GM18870 (cell line): ENCODE data around the gene GATC.

Experiments
- ATAC-seq: cut with Tn5 transposase; IDR thresholded peaks from one replicate; pipeline ENCODE4 v1.9.1; 2021; ENCODE audit warnings: moderate library complexity; ENCODE audit not compliant: unreplicated experiment

GATC gene

DNA sequence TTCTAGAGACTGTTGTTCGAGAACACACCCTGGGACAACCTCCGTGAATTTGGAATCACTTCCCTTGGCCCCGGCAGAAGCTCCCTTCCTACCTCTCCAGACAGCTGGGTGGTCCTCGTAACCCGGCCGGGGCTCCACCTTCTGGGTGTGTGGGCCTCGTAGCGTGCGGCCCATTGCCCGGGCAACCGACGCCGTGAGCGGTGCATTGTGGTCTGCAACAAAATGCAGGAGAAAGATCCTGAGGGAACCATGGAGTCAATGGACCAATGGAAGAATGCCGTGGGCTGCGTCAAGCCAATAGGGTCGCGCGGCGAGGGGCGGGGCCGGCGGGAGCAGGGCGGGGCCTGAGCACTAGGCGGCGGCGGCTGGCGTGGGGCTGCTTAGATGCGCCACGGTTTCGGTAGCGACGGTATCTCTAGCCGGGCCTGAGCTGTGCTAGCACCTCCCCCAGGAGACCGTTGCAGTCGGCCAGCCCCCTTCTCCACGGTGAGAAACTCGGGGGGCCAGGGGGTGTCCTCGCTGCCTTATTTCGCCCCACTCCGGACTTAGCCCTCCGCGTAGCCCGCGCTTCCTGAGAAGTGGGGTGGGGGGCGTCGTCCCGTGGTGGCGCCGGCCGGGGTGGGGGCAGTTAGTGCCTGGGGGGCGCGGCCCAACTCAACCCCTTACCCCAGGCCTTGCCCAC, 49.6 kb downstream of the GATC start, which contains the start of gene DYNLL1:
DYNLL1 (plus strand) TSS at position 383 of the 682 bp plus-strand sequence. CDS start 309 bp downstream, outside the sequence.
- peak; percentile 86 for ATAC-seq

DNA sequence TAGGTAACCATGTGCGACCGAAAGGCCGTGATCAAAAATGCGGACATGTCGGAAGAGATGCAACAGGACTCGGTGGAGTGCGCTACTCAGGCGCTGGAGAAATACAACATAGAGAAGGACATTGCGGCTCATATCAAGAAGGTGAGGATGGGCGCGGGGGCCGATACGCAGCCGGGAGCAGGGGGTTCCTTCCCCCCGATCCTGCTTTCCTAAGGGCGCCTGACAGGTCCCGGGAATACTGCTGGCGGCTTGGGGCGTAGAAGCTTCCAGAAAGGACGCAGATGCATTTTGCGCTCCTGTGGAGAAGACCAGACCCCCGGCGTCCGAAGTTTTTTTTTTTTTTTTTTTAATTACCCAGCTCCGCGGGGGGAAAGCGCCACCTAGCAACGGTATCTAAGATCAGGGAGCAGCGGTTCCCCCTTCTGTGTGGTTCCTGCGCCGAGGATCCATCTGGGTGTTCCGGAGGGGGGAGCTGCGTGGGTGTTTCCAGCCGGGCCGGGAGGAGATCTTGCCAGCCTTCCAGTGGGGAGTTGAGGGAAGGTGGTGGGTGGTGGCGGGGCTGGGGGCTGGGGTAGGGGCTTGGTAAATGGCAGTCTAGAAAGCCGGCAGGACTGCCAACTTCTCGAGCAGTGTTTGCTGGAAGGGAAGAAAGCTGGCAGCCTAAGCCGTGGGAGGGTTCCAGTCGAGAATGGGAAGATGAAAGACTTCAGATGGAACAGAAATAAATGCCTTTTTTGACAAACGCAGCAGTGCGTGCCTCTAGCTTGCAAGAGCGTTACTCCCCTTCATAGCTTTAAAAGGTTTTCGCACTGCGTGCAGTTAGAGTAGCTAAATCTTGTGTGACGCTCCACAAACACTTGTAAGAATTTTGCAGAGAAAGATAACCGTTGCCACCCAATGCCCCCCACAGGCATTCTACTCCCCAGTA, 50.4 kb downstream of the GATC start:
- ATAC-seq = no peak

DNA sequence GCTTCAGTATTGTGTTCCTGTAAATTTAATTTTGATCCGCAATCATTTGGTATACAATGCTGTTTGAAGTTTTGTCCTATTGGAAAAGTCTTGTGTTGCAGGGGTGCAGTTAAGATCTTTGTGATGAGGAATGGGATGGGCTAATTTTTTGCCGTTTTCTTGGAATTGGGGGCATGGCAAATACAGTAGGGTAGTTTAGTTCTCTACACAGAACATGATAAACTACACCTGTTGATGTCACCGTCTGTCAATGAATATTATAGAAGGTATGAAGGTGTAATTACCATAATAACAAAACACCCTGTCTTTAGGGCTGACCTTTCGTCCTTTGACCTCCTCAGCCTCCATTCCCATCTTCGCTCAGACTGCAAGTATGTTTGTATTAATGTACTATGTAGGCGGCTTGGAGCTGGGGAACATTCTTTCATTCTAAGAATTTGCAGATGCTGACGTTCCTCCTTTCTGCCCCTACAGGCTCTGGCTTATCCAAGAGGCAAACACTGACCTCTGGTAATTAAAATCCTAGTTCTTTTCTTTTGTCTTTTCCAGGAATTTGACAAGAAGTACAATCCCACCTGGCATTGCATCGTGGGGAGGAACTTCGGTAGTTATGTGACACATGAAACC, 51.4 kb downstream of the GATC start:
- ATAC-seq = no peak

DNA sequence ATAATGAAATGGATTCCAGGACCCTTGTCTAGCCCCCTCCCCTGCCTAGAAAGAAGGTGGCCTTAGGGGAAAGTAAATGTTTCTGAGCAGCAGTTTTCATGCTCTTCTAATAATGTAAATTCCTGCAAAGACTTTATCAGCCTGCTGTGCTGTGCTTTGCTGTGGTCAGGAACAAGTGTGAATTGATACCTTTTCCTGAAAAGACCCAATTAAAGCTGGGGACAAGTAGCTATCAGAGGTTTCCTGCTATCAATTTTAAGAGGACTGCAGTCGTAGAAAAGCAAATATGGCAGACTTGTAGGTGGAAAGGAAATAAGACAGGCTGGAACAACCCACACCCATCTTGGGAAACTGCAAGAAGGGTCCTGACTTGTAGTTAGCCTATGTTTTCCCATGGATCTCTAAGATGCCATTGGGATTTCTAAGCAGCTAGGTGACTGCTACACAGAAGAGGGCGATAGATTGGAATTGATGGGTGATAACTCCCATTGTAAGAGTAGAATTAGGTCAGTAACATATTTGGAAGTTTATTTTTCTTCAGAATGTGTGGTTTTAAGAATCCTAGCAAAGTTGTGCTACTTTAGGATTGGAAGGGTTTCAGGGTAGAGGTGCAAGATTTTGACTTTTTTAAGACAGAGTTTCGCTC, 52.7 kb downstream of the GATC start:
- no peak for ATAC-seq

DNA sequence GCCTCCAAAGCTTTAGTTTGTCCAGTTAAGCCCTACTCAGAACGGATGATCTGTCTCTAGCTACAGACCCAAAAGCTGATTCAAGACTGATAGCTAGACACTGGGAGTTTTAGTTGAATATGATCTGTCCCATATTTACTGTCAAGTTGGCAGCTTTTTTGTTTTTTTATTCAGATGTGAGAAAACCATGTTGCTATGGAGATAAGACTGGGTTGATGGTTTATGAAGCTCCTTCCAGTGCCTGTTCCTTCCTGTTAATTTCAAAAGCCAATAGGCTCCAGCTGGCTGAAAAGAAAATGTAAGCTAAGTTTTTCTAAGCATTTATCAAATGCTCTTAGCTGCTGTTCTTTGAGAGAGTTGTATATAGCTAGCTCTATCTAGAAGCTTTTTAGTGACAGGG, 54.3 kb downstream of the GATC start:
- ATAC-seq = no peak

DNA sequence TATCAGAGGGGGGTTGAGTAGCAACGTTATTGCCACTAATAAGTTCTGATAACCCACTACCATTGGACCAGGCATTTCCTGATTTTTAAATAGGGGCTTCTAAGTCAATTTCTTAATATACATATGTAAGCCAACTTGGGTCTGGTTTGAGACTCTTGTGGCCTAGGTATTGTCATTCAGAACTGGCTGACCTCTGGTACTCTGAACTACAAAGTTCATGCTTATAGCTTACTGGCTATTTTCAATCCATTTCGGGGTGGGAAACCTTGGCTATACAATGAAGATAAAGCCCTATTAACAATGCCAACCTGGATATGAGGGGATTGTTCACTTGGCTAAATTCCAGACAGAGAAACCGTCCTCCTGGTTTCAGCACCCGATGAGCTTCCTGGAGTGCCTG, 58.3 kb downstream of the GATC start:
- ATAC-seq = no peak

DNA sequence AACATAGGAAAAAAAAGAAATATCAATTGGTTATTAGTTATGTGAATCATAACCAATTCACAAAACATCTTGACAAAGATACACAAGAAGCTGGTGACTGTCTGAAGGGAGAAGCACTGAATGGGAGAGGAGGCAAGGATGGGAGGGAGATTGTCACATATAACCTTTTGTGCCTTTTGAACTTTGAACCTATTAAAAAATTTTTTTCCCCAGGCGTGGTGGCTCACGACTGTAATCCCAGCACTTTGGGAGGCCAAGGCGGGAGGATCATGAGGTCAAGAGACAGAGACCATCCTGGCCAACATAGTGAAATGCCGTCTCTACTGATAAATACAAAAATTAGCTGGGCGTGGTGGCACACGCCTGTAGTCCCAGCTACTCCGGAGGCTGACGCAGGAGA, 62.3 kb downstream of the GATC start:
- ATAC-seq = no peak
